ENCODE measurements around the gene CETN2.

GRCh38 chrX:152819266-152819665 is 11.3 kb downstream of the CETN2 start:
- TF ChIP-seq, protein P1, sequence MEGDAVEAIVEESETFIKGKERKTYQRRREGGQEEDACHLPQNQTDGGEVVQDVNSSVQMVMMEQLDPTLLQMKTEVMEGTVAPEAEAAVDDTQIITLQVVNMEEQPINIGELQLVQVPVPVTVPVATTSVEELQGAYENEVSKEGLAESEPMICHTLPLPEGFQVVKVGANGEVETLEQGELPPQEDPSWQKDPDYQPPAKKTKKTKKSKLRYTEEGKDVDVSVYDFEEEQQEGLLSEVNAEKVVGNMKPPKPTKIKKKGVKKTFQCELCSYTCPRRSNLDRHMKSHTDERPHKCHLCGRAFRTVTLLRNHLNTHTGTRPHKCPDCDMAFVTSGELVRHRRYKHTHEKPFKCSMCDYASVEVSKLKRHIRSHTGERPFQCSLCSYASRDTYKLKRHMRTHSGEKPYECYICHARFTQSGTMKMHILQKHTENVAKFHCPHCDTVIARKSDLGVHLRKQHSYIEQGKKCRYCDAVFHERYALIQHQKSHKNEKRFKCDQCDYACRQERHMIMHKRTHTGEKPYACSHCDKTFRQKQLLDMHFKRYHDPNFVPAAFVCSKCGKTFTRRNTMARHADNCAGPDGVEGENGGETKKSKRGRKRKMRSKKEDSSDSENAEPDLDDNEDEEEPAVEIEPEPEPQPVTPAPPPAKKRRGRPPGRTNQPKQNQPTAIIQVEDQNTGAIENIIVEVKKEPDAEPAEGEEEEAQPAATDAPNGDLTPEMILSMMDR (IDR thresholded peaks at IDR 0.05), result no peak
- no peak for TF ChIP-seq POLR2AphosphoS5 (IDR thresholded peaks at IDR 0.05)
- TF ChIP-seq POLR2A (IDR thresholded peaks at IDR 0.05), result no peak
